HG03097 (cell line): Measurements from ENCODE around the gene ENAM.
"Not testable (repeated sequence)": the region's sequence is repeated elsewhere in the genome, so short reads cannot be mapped to it uniquely, and the experiment has no call there.

Experiments used
- ATAC-seq: cut with Tn5 transposase; IDR thresholded peaks from one replicate; pipeline ENCODE4 v1.9.1; 2021; ENCODE audit not compliant: unreplicated experiment, low FRiP score

Gene ENAM

GRCh38 chr4:70623323-70623722, 5.2 kb upstream of the ENAM start:
- no peak for ATAC-seq

GRCh38 chr4:70624226-70624793, 4.2 kb upstream of the ENAM start:
- no peak for ATAC-seq

- no peak for ATAC-seq
These were observed 924 bp upstream of the ENAM start for GRCh38 chr4:70627620-70628019.

GRCh38 chr4:70629469-70630090, 1.0 kb downstream of the ENAM start:
- no peak for ATAC-seq

- no peak for ATAC-seq
These were observed 1.6 kb downstream of the ENAM start for GRCh38 chr4:70630162-70630561.

GRCh38 chr4:70632028-70632427, 3.5 kb downstream of the ENAM start:
- no peak for ATAC-seq

GRCh38 chr4:70634482-70634881, 5.9 kb downstream of the ENAM start:
- ATAC-seq, result no peak

- no peak for ATAC-seq
These were observed 8.8 kb downstream of the ENAM start for GRCh38 chr4:70637239-70637913.

- no peak for ATAC-seq
These were observed 11.6 kb downstream of the ENAM start for GRCh38 chr4:70640192-70640591.

GRCh38 chr4:70650741-70651140, 22.2 kb downstream of the ENAM start:
- not testable (repeated sequence) for ATAC-seq

- ATAC-seq, result no peak
These were observed 23.4 kb downstream of the ENAM start for GRCh38 chr4:70651864-70652506.

- no peak for ATAC-seq
These were observed 26.1 kb downstream of the ENAM start for GRCh38 chr4:70654605-70655011.

GRCh38 chr4:70657326-70657725, 28.8 kb downstream of the ENAM start:
- no peak for ATAC-seq

- ATAC-seq, result no peak
These were observed 29.9 kb downstream of the ENAM start for GRCh38 chr4:70658418-70658817.

GRCh38 chr4:70660106-70660505, 31.6 kb downstream of the ENAM start:
- no peak for ATAC-seq

GRCh38 chr4:70661309-70661922, 32.9 kb downstream of the ENAM start:
- ATAC-seq, result not testable (repeated sequence)

- ATAC-seq, result no peak
These were observed 37.8 kb downstream of the ENAM start, which contains the start of gene JCHAIN for GRCh38 chr4:70666369-70666768. JCHAIN (minus strand) TSS chr4:70666508; CDS start chr4:70666490, 18 bp downstream.

- ATAC-seq, result no peak
These were observed 39.4 kb downstream of the ENAM start for GRCh38 chr4:70667740-70668535.

- no peak for ATAC-seq
These were observed 41.9 kb downstream of the ENAM start for GRCh38 chr4:70670332-70671014.

- ATAC-seq, result no peak
These were observed 42.5 kb downstream of the ENAM start for GRCh38 chr4:70671091-70671490.
